Measurements from ENCODE around the gene GTF2F1.

- TF ChIP-seq CTCF (IDR thresholded peaks at IDR 0.05; ENCODE audit: low read depth, low read length) = no peak
- TF ChIP-seq EZH2phosphoT487 (IDR thresholded peaks at IDR 0.05; ENCODE audit: low read depth) = no peak
These were observed 3.3 kb upstream of the GTF2F1 start for GRCh38 chr19:6396305-6396704.
